ENCODE results near the gene CORO1A.

DNA sequence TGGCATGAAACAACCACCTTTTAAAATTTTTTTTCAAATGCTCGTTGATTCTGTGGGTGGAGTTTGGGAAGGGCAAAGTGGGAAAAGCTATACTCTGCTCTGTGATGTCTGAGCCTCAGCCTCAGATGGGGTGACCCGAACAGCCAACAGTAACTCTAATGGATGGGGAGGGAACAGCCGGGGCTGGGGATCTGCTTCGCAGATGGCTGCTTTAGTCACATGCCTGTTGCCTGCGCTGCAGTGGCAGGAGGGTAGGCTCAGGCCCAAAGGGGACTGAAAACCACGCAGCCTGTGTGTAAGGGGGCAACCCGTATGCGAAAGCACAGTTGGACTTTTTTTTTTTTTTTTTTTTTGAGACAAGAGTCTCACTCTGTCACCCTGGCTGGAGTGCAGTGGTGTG lies 45.5 kb upstream of the CORO1A start:
- TF ChIP-seq EZH2 (IDR thresholded peaks at IDR 0.05) = no peak
- TF ChIP-seq, protein P1, sequence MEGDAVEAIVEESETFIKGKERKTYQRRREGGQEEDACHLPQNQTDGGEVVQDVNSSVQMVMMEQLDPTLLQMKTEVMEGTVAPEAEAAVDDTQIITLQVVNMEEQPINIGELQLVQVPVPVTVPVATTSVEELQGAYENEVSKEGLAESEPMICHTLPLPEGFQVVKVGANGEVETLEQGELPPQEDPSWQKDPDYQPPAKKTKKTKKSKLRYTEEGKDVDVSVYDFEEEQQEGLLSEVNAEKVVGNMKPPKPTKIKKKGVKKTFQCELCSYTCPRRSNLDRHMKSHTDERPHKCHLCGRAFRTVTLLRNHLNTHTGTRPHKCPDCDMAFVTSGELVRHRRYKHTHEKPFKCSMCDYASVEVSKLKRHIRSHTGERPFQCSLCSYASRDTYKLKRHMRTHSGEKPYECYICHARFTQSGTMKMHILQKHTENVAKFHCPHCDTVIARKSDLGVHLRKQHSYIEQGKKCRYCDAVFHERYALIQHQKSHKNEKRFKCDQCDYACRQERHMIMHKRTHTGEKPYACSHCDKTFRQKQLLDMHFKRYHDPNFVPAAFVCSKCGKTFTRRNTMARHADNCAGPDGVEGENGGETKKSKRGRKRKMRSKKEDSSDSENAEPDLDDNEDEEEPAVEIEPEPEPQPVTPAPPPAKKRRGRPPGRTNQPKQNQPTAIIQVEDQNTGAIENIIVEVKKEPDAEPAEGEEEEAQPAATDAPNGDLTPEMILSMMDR (IDR thresholded peaks at IDR 0.05) = no peak
